GM21390 (cell line): ENCODE measurements around the gene C11orf87.

Experiments
- ATAC-seq: cut with Tn5 transposase; IDR thresholded peaks from one replicate; pipeline ENCODE4 v1.9.1; 2021; ENCODE audit not compliant: unreplicated experiment

Gene C11orf87

DNA sequence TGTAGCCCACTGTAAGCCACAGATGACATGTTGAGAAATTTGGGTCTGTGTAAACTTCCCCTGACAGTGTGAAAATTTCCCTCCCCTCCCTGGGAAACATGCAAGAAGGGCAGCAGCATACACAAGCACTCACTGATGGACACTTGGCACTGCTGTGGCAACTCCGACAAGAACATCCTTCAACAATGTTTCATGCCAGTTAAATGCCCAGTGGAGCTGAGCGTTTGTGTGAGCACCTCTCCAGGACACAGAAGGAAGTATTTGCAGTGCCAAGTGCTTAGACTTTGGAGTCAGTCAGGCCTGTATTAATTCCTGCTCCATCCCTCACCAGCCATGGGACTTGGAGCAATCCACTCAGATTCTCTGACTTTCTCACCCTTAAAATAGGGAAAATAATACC lies 17.7 kb downstream of the C11orf87 start:
- ATAC-seq, result no peak

DNA sequence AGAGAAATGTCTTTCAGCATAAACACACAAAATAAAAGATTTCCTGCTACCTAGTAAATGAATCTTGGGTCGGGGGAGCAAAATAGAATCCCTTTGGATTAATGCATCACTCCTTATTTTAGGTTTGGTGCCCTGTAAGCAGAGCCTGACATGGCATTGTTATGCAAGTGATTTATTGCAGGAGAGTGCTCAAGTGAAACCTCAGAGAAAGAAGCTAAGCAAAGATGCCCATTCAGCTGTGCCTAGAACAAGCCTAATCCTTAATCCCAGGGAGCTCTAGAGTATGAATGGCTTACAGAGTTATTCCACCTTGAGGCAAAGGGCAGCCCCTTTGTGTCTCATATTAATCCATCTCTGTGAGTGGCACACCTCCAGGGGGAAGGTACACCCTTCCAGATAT lies 21.1 kb downstream of the C11orf87 start:
- no peak for ATAC-seq

GRCh38 chr11:109454857-109455256 lies 32.9 kb downstream of the C11orf87 start:
- ATAC-seq, result no peak
